Measurements from ENCODE around the gene EIF1AY. TPM values are rescaled to one million over a fixed set of nuclear protein-coding genes. Genes with fewer than 3 reads are reported as not detected.

The EIF1AY gene
- total RNA-seq, 1 donor from 2014 or later: 209 TPM

DNA sequence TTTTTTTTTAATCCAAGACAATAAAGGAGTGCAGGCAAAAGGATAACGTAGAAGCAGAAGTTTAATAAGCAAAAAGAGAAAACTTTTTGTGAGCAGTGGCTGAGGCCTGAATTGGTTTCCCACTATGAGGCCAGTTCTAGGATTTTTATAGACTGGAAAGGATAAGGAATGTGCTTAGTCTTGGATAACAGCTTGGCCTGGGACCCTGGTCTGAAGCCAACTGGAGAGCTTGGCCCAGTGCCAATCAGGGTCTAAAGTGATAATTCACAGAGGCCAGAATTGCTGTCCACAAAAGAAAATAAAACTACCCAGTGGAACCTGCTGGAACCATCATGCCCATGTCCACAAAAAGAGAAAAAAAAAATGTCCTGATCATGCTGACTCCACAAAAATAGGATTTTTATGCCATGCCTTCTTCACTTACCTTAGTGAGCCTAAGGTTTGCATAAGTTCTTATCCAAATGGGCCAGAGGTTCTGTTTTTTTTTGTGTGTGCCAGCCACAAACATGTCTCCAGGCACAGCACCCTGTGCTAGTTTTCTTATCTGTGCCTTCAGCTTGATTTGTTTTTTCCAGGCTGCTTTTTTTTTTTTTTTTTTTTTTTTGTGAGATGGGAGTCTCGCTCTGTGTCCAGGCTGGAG lies 15.6 kb upstream of the EIF1AY start:
- Histone ChIP-seq H3K36me3 (no peaks in the 10 kb centered on the region), H3K27ac (replicated peaks) (peak overlapping the region; percentile 78), H3K9me3 (replicated peaks) (no peaks in the 10 kb centered on the region), H3K4me1 (peaks cover 20% of the 10 kb centered on the region), H3K27me3 (ENCODE audit: low read depth) (no peaks in the 10 kb centered on the region), H3K4me3 (peak overlapping the region; percentile 6)
- peak; percentile 44 for DNase-seq
- intact Hi-C loops (cut with micrococcal nuclease): loop anchor here (10.0 kb wide), 1 partner anchor 85 kb away; no protein-coding TSS in a partner anchor
- TF ChIP-seq, protein P1, sequence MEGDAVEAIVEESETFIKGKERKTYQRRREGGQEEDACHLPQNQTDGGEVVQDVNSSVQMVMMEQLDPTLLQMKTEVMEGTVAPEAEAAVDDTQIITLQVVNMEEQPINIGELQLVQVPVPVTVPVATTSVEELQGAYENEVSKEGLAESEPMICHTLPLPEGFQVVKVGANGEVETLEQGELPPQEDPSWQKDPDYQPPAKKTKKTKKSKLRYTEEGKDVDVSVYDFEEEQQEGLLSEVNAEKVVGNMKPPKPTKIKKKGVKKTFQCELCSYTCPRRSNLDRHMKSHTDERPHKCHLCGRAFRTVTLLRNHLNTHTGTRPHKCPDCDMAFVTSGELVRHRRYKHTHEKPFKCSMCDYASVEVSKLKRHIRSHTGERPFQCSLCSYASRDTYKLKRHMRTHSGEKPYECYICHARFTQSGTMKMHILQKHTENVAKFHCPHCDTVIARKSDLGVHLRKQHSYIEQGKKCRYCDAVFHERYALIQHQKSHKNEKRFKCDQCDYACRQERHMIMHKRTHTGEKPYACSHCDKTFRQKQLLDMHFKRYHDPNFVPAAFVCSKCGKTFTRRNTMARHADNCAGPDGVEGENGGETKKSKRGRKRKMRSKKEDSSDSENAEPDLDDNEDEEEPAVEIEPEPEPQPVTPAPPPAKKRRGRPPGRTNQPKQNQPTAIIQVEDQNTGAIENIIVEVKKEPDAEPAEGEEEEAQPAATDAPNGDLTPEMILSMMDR (IDR thresholded peaks at IDR 0.05; ENCODE audit: borderline replicate concordance): no peak

DNA sequence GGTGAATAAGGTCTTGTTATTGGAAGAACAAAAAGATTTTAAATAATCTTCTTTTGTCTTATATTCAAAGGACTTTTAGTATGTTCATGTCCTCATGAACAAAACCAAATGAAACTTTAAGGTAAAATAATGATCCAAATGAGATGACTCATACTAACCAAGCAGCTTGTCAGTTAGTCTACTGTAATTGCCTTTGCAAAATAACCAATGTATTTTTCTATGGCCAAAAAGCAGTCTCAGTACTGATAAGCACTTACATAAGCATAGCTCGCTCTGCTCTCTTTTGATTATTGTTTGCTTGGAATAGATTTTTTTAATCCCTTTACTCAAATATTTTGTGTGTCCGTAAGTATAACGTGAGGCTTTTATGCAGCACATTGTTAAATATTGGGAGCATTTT lies 4.3 kb upstream of the EIF1AY start:
- H3K27me3 ChIP-seq (ENCODE audit: low read depth): no peaks in the 10 kb centered on the region
- peak overlapping the region; percentile 78 for H3K4me3 ChIP-seq
- H3K36me3 ChIP-seq: no peaks in the 10 kb centered on the region
- H3K9me3 ChIP-seq (replicated peaks): no peaks in the 10 kb centered on the region
- peaks cover 4% of the 10 kb centered on the region for H3K4me1 ChIP-seq
- H3K27ac ChIP-seq (replicated peaks): peak overlapping the region; percentile 90
- TF ChIP-seq, protein P1 (IDR thresholded peaks at IDR 0.05; ENCODE audit: borderline replicate concordance): no peak
- intact Hi-C loops (cut with micrococcal nuclease): no loop called here
- DNase-seq: no peak

DNA sequence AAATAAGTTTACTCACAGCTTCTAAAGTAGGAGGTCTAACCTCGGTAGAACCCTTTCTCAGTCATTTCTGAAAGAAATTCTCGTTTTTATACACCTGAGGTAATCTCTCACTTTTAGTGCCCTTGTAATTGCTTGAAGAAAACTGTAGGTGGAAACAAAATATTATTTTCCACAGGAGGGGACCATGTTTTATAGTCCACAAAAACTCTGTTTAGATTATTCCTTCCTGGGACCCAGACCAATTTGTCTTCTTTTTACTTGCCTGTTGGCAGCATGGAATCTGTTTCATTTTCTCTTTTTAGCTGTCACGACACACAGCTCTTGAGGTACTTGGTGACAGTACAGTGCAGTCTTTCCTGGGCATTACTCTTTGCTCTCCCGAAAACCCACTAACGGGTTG lies 930 bp downstream of the EIF1AY start:
- Histone ChIP-seq H3K27me3 (ENCODE audit: low read depth) (no peaks in the 10 kb centered on the region), H3K9me3 (replicated peaks) (no peaks in the 10 kb centered on the region), H3K27ac (replicated peaks) (peak overlapping the region; percentile 90), H3K36me3 (no peaks in the 10 kb centered on the region), H3K4me3 (peak overlapping the region; percentile 78), H3K4me1 (peaks cover 12% of the 10 kb centered on the region)
- DNase-seq: no peak
- intact Hi-C loops (cut with micrococcal nuclease): no loop called here
- TF ChIP-seq, protein P1 (IDR thresholded peaks at IDR 0.05; ENCODE audit: borderline replicate concordance): peak; percentile 27

DNA sequence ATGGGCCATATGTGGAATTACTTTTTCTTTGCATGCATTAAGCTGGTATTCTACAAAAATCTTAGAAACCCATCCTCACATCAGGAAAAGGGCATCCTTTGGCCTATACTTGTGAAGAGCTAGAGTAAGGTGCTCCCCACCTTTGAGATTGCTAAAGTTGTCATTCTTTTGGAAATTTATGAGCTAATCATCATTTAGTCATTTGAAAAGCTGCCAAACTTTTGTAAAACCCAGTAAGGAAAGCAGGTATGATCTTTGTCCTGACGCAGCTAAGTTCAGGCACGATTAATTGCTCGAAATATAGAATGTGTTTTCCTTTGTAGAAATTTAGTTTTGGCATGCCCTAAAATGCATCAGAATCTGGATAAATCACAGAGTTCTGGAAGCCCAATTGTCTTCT lies 2.6 kb downstream of the EIF1AY start:
- Histone ChIP-seq H3K27ac (replicated peaks) (peak overlapping the region; percentile 90), H3K36me3 (no peaks in the 10 kb centered on the region), H3K4me1 (peaks cover 11% of the 10 kb centered on the region), H3K9me3 (replicated peaks) (no peaks in the 10 kb centered on the region), H3K27me3 (ENCODE audit: low read depth) (no peaks in the 10 kb centered on the region), H3K4me3 (peak overlapping the region; percentile 78)
- intact Hi-C loops (cut with micrococcal nuclease): no loop called here
- DNase-seq: no peak
- TF ChIP-seq, protein P1 (IDR thresholded peaks at IDR 0.05; ENCODE audit: borderline replicate concordance): no peak

DNA sequence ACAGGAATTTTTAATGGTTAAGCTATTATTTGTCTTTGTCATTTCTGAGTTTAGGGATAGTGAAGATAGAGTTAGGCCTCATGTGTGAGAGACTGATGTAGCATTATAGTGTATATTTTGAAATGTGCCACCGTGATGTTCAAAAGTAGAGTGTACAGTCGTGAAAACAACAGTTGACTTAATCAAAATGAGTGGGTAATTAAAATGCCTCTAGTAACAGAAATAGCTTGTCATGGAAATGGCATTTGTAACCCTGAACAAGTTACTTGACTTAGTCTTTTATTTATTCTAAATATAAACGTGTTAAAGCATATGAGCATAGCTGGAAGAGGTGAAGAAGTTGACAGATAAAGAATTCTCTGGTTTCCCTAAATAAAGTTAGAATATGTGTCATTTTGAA lies 6.1 kb downstream of the EIF1AY start:
- H3K27ac ChIP-seq (replicated peaks): peak overlapping the region; percentile 75
- intact Hi-C loops (cut with micrococcal nuclease): no loop called here
- H3K9me3 ChIP-seq (replicated peaks): no peaks in the 10 kb centered on the region
- H3K4me3 ChIP-seq: no peak overlapping the region
- TF ChIP-seq, protein P1 (IDR thresholded peaks at IDR 0.05; ENCODE audit: borderline replicate concordance): no peak
- no peak for DNase-seq
- peaks cover 7% of the 10 kb centered on the region for H3K4me1 ChIP-seq
- H3K36me3 ChIP-seq: peaks cover 7% of the 10 kb centered on the region
- H3K27me3 ChIP-seq (ENCODE audit: low read depth): no peaks in the 10 kb centered on the region

Measured in left ventricle myocardium inferior (tissue), 1 donor.